Measurements from ENCODE around the gene HMGXB3.

- TF ChIP-seq CTCF (IDR thresholded peaks at IDR 0.05 in 4 of 5, conservative IDR thresholded peaks at IDR 0.05 in 1 of 5) (no peak), POLR2A (IDR thresholded peaks at IDR 0.05) (no peak)
Observed at GRCh38 chr5:150073677-150074076, 73.1 kb downstream of the HMGXB3 start.
